ENCODE results near the gene PIERCE2. TPM values are rescaled to one million over a fixed set of nuclear protein-coding genes. Genes with fewer than 3 reads are reported as not detected.

Gene PIERCE2, protein sequence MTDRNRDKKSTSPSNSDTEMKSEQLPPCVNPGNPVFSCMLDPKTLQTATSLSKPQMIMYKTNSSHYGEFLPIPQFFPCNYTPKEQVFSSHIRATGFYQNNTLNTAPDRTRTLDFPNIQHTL
- 1.2 TPM for polyA plus RNA-seq (2013)

DNA sequence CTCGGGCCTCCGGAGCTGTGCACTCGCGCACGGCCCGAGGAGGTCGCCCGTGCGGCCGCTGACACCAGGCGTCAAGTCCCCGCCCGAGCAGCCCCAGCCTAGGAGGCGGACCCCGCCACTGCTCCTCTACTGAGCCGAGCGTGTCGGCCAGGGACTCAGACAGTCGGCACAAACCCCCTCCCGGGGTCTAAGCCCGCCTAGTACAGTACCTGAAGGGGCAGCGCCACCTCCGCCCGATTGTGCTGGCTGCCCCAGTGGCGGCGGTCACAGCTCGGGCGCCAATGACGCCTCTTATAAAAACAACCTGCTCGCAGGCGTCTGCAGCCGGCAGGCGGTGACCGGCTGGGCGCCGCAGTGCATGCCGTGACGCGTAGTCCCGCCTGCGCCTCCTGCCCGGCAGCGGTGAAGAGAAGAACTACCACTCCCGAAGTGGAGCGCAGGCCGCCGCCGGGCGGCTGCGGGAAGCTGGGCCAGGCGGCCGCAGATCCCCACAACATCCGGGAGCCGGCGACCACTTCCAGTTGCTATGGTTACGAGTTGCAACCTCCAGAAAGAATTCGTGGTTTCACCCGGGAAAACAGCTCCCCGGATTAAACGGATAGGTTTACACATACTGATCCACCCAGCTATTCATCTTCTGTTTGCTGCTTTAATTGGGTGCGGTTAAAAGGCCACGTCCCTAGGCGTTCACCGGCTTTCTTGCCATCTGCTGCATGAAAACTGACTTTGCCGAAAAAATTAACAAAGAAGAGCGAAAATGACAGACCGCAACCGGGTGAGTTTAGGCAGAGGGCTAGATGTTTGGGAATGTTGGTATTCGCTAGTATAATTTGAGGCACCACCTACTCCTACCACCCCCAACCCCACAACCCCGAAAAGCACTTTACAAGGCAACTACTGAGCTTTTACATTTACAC is at the start of gene PIERCE2, which contains the start of gene CCPG1:
TSS of gene PIERCE2 (plus strand) at position 484 of the 917 bp plus-strand sequence. CDS start at position 758, 274 bp downstream.
TSS of gene CCPG1 (minus strand) at position 348 of the 917 bp plus-strand sequence. CDS start 18,935 bp downstream, outside the sequence.
- POLR2A ChIA-PET, result interaction anchor here (0.7 to 1.4 kb wide), 6 partner anchors 9 to 92 kb away, joined by 3 to 5 read pairs (median 3); partner anchors contain the start of genes PIGB and PIGBOS1
- H3K4me3 ChIP-seq (ENCODE audit: control insufficient read depth in 1 of 7, extremely low read depth in 1 of 7, insufficient read depth in 4 of 7, low read depth in 2 of 7, low read length in 6 of 7), result peak within 1 kb of the TSS; percentile 76 to 95 (median 92)
- WGBS (ENCODE audit: insufficient coverage), result under 1% methylated on average over 51 of the region's 70 CpGs

DNA sequence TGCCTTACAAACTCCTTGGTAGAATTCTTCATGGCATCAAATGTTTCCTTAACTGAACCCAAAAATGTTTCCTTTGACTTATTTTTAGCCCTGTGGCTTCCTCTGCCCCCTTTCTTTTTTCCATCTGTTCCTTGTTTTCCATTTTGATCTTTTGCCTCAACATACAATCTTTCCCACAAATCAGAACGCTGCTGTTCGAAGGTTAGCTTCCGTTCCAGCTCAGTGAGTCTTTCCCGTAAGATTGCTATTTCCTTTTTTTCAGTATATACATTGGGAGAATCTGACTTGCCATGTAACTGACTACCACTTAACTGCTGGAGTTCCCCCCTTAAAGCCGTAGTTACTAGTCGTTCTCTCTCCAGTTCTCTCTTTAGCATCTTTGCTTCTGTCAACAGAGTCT is 48.0 kb upstream of the PIERCE2 start:
- DNase-seq, result peak in 2 of 3 donors; percentile 21 to 26
- ChIA-PET CTCF (interaction anchor here (0.6 to 3.7 kb wide), 5 partner anchors 12 to 1880 kb away, joined by 3 to 20 read pairs (median 4); partner anchors contain the start of genes CCPG1 and PIERCE2), POLR2A (no interaction called here)
- H3K4me1 ChIP-seq (ENCODE audit: control extremely low read depth in 1 of 4, control insufficient read depth in 4 of 4, insufficient read depth in 4 of 4, low read length in 3 of 4), result peaks cover 3 to 10% (median 5%) of the 10 kb centered on the region in 4 experiments
- no peaks in the 10 kb centered on the region for H3K27me3 ChIP-seq (replicated peaks in 2 of 5; ENCODE audit: control insufficient read depth in 4 of 5, insufficient read depth in 5 of 5, low read length in 4 of 5)
- H3K9me3 ChIP-seq (ENCODE audit: control extremely low read depth in 1 of 5, control insufficient read depth in 4 of 5, insufficient read depth in 2 of 5, low read depth in 1 of 5, low read length in 4 of 5), result no peaks in the 10 kb centered on the region
- H3K4me3 ChIP-seq (ENCODE audit: control insufficient read depth in 1 of 7, extremely low read depth in 1 of 7, insufficient read depth in 4 of 7, low read depth in 2 of 7, low read length in 6 of 7), result no peak overlapping the region
- peaks cover 7 to 25% (median 15%) of the 10 kb centered on the region in 4 experiments for H3K36me3 ChIP-seq (ENCODE audit: control insufficient read depth in 4 of 4, insufficient read depth in 4 of 4, low read length in 3 of 4)
- 9% methylated on average over 6 of the region's 6 CpGs for WGBS (ENCODE audit: insufficient coverage)
- no peak overlapping the region for H3K27ac ChIP-seq (ENCODE audit: insufficient read depth in 1 of 2, low read depth in 1 of 2, low read length in 2 of 2, poor library complexity in 1 of 2, severe bottlenecking in 2 of 2)

More for the DNA sequence above, at the start of gene PIERCE2, which contains the start of gene CCPG1:
- Histone ChIP-seq H3K36me3 (ENCODE audit: control insufficient read depth in 4 of 4, insufficient read depth in 4 of 4, low read length in 3 of 4) (no peaks in the 10 kb centered on the region), H3K4me1 (ENCODE audit: control extremely low read depth in 1 of 4, control insufficient read depth in 4 of 4, insufficient read depth in 4 of 4, low read length in 3 of 4) (peaks cover 14 to 49% (median 32%) of the 10 kb centered on the region in 4 experiments), H3K27ac (ENCODE audit: insufficient read depth in 1 of 2, low read depth in 1 of 2, low read length in 2 of 2, poor library complexity in 1 of 2, severe bottlenecking in 2 of 2) (peak within 1 kb of the TSS; percentile 56 to 91), H3K9me3 (ENCODE audit: control extremely low read depth in 1 of 5, control insufficient read depth in 4 of 5, insufficient read depth in 2 of 5, low read depth in 1 of 5, low read length in 4 of 5) (no peaks in the 10 kb centered on the region), H3K27me3 (replicated peaks in 2 of 5; ENCODE audit: control insufficient read depth in 4 of 5, insufficient read depth in 5 of 5, low read length in 4 of 5) (no peaks in the 10 kb centered on the region)
- DNase-seq, result peak; percentile 95 to 97 (median 96)
- CTCF ChIA-PET, result interaction anchor here (0.6 to 4.5 kb wide), 17 partner anchors 12 to 1308 kb away, joined by 3 to 27 read pairs (median 4); partner anchors contain the start of genes PIGB and PIGBOS1

DNA sequence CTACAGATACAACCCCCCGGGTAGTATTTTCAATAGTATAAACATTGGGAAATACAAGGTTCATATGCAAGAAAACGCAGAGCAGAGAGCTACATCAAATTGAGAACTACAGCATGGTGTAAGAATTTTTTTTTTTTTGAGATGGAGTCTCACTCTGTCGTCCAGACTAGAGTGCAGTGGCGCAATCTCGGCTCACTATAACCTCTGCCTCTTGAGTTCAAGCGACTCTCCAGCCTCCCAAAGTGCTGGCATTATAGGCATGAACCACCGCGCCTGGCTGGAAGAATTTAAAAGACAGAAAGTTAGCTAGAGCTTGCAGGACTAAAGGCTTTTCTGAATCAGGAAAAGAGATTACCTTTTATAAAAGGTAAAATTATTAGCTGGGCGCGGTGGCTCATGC is 47.2 kb upstream of the PIERCE2 start:
- Histone ChIP-seq H3K4me1 (ENCODE audit: control extremely low read depth in 1 of 4, control insufficient read depth in 4 of 4, insufficient read depth in 4 of 4, low read length in 3 of 4) (peaks cover 3 to 10% (median 5%) of the 10 kb centered on the region in 4 experiments), H3K36me3 (ENCODE audit: control insufficient read depth in 4 of 4, insufficient read depth in 4 of 4, low read length in 3 of 4) (peaks cover 2 to 20% (median 9%) of the 10 kb centered on the region in 4 experiments), H3K9me3 (ENCODE audit: control extremely low read depth in 1 of 5, control insufficient read depth in 4 of 5, insufficient read depth in 2 of 5, low read depth in 1 of 5, low read length in 4 of 5) (no peaks in the 10 kb centered on the region), H3K4me3 (ENCODE audit: control insufficient read depth in 1 of 7, extremely low read depth in 1 of 7, insufficient read depth in 4 of 7, low read depth in 2 of 7, low read length in 6 of 7) (no peak overlapping the region), H3K27me3 (replicated peaks in 2 of 5; ENCODE audit: control insufficient read depth in 4 of 5, insufficient read depth in 5 of 5, low read length in 4 of 5) (no peaks in the 10 kb centered on the region), H3K27ac (ENCODE audit: insufficient read depth in 1 of 2, low read depth in 1 of 2, low read length in 2 of 2, poor library complexity in 1 of 2, severe bottlenecking in 2 of 2) (no peak overlapping the region)
- DNase-seq, result no peak
- 99% methylated on average over 7 of the region's 10 CpGs for WGBS (ENCODE audit: insufficient coverage)
- ChIA-PET CTCF (interaction anchor here (1.2 to 3.7 kb wide), 4 partner anchors 13 to 78 kb away, joined by 3 to 20 read pairs (median 4); partner anchors contain the start of genes CCPG1 and PIERCE2), POLR2A (interaction anchor here (0.6 kb wide), 1 partner anchor 57 kb away, joined by 5 read pairs; no protein-coding TSS in a partner anchor)

DNA sequence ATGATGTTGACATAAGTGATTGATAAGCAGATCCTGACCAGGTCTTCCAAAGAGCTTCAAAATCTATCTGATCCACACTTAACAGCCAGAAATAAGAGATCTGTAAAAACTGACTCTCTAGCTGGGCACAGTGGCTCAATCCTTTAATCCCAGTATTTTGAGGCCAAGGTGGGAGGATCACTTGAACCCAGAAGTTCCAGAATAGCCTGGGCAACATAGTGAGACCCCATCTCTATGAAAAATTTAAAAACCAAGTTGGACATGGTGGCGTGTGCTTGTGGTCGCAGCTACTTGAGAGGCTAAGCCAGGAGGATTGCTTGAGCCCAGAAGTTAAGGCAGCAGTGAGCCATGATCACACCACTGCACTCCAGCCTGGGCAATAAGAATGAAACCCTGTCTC is 45.7 kb upstream of the PIERCE2 start:
- CTCF ChIA-PET, result no interaction called here

DNA sequence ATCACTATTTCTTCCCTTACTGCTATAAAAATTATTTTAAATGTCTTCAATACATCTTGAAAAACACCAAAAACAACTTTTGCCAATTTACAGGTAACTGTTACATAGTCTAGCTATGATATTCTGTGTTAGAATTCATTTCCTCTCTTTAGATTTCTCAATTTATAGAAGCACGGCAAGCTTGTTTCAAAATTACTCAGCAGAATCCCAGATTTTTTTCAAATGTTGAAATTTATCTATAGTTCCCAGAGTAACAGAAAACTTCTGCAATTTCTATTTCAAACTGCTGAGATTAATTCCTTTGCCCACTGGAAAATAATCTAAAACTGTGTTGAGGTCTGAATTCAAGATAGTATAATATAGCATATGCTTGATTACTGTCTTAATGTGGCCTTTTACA is 41.3 kb upstream of the PIERCE2 start:
- peaks cover 3 to 31% (median 7%) of the 10 kb centered on the region in 4 experiments for H3K36me3 ChIP-seq (ENCODE audit: control insufficient read depth in 4 of 4, insufficient read depth in 4 of 4, low read length in 3 of 4)
- CTCF ChIA-PET, result interaction anchor here (1.0 to 1.2 kb wide), 2 partner anchors 42 to 73 kb away, joined by 3 to 4 read pairs; partner anchors contain the start of genes CCPG1 and PIERCE2
- DNase-seq, result no peak
- H3K9me3 ChIP-seq (ENCODE audit: control extremely low read depth in 1 of 5, control insufficient read depth in 4 of 5, insufficient read depth in 2 of 5, low read depth in 1 of 5, low read length in 4 of 5), result no peaks in the 10 kb centered on the region
- H3K4me1 ChIP-seq (ENCODE audit: control extremely low read depth in 1 of 4, control insufficient read depth in 4 of 4, insufficient read depth in 4 of 4, low read length in 3 of 4), result no peaks in the 10 kb centered on the region
- no CpG with 5 or more reads among the region's 1 CpG for WGBS (ENCODE audit: insufficient coverage)
- no peak overlapping the region for H3K27ac ChIP-seq (ENCODE audit: insufficient read depth in 1 of 2, low read depth in 1 of 2, low read length in 2 of 2, poor library complexity in 1 of 2, severe bottlenecking in 2 of 2)
- H3K4me3 ChIP-seq (ENCODE audit: control insufficient read depth in 1 of 7, extremely low read depth in 1 of 7, insufficient read depth in 4 of 7, low read depth in 2 of 7, low read length in 6 of 7), result no peak overlapping the region
- H3K27me3 ChIP-seq (replicated peaks in 2 of 5; ENCODE audit: control insufficient read depth in 4 of 5, insufficient read depth in 5 of 5, low read length in 4 of 5), result no peaks in the 10 kb centered on the region
- POLR2A ChIA-PET, result no interaction called here

More for the DNA sequence above, 45.7 kb upstream of the PIERCE2 start:
- no peak for DNase-seq
- POLR2A ChIA-PET, result no interaction called here
- Histone ChIP-seq H3K36me3 (ENCODE audit: control insufficient read depth in 4 of 4, insufficient read depth in 4 of 4, low read length in 3 of 4) (peaks cover 2 to 11% (median 7%) of the 10 kb centered on the region in 4 experiments), H3K27ac (ENCODE audit: insufficient read depth in 1 of 2, low read depth in 1 of 2, low read length in 2 of 2, poor library complexity in 1 of 2, severe bottlenecking in 2 of 2) (no peak overlapping the region), H3K4me3 (ENCODE audit: control insufficient read depth in 1 of 7, extremely low read depth in 1 of 7, insufficient read depth in 4 of 7, low read depth in 2 of 7, low read length in 6 of 7) (no peak overlapping the region), H3K9me3 (ENCODE audit: control extremely low read depth in 1 of 5, control insufficient read depth in 4 of 5, insufficient read depth in 2 of 5, low read depth in 1 of 5, low read length in 4 of 5) (no peaks in the 10 kb centered on the region), H3K27me3 (replicated peaks in 2 of 5; ENCODE audit: control insufficient read depth in 4 of 5, insufficient read depth in 5 of 5, low read length in 4 of 5) (no peaks in the 10 kb centered on the region), H3K4me1 (ENCODE audit: control extremely low read depth in 1 of 4, control insufficient read depth in 4 of 4, insufficient read depth in 4 of 4, low read length in 3 of 4) (peaks cover 3 to 10% (median 5%) of the 10 kb centered on the region in 4 experiments)
- 85% methylated on average over 2 of the region's 2 CpGs for WGBS (ENCODE audit: insufficient coverage)

DNA sequence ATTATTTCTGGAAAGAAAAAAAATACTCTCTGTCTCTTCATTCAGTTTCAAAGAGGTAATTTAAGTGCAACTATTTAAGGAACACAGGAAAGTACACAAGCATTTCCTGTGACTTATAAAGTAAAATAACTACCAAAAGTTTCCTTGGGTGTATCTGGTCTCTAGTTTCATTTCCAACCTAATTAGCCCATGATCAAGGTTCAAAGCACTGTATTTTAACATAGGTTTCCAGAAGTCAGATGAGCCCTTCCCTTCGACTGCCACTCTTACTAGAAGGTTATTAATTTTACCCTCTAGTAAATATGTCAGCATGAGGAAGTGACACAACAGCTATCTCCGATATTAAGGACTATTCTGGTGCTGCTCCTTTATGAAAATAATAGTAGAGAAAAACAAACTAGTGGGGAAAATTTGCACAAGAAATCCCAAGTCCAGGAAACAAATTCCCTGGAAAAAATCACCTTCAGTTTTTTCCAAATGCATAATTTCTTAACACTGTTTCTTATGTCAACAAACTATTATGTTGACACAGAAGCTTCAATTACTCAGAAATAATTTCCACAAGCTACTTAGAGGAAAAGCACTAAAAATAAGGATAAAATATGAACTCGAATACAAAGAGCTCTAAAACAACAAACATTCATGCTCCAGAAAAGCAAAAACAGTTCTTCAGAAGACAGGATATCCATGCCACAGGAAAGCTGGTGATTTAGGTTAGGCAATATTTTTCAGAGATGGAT is 35.4 kb upstream of the PIERCE2 start:
- CTCF ChIA-PET, result interaction anchor here (1.1 to 2.2 kb wide), 5 partner anchors 12 to 35 kb away, joined by 3 to 7 read pairs (median 4); partner anchors contain the start of genes CCPG1 and PIERCE2
- peaks cover 0 to 9% (median 8%) of the 10 kb centered on the region in 4 experiments for H3K4me1 ChIP-seq (ENCODE audit: control extremely low read depth in 1 of 4, control insufficient read depth in 4 of 4, insufficient read depth in 4 of 4, low read length in 3 of 4)
- peaks cover 6 to 47% (median 11%) of the 10 kb centered on the region in 4 experiments for H3K36me3 ChIP-seq (ENCODE audit: control insufficient read depth in 4 of 4, insufficient read depth in 4 of 4, low read length in 3 of 4)
- no peaks in the 10 kb centered on the region for H3K9me3 ChIP-seq (ENCODE audit: control extremely low read depth in 1 of 5, control insufficient read depth in 4 of 5, insufficient read depth in 2 of 5, low read depth in 1 of 5, low read length in 4 of 5)
- H3K4me3 ChIP-seq (ENCODE audit: control insufficient read depth in 1 of 7, extremely low read depth in 1 of 7, insufficient read depth in 4 of 7, low read depth in 2 of 7, low read length in 6 of 7), result peak overlapping the region in 2 of 7 experiments; percentile 26 to 33
- no peaks in the 10 kb centered on the region for H3K27me3 ChIP-seq (replicated peaks in 2 of 5; ENCODE audit: control insufficient read depth in 4 of 5, insufficient read depth in 5 of 5, low read length in 4 of 5)
- peak in 2 of 3 donors; percentile 20 to 27 for DNase-seq
- WGBS (ENCODE audit: insufficient coverage), result no CpG with 5 or more reads among the region's 3 CpGs
- H3K27ac ChIP-seq (ENCODE audit: insufficient read depth in 1 of 2, low read depth in 1 of 2, low read length in 2 of 2, poor library complexity in 1 of 2, severe bottlenecking in 2 of 2), result peak overlapping the region in 1 of 2 experiments; percentile 35
- POLR2A ChIA-PET, result no interaction called here
